HS-5 (cell line): ENCODE data around the gene CENPL.
"Not testable (repeated sequence)": the region's sequence is repeated elsewhere in the genome, so short reads cannot be mapped to it uniquely, and the experiment has no call there.

Experiments used
- DNase-seq: peaks from one replicate; pipeline ENCODE4 v3.0.0-alpha.2; 2012; ENCODE audit warnings: low read depth

The CENPL gene

GRCh38 chr1:173824315-173825081, at the start of gene CENPL, which contains the start of gene DARS2:
CENPL (minus strand) TSS chr1:173824883; CDS start chr1:173811299, 13,584 bp downstream.
DARS2 (plus strand) TSS chr1:173824673; CDS start chr1:173825230, 557 bp downstream.
- peak; percentile 94 for DNase-seq

- no peak for DNase-seq
Measured at GRCh38 chr1:173871500-173871899, 46.8 kb upstream of the CENPL start.

GRCh38 chr1:173871091-173871490, 46.4 kb upstream of the CENPL start:
- DNase-seq = no peak

GRCh38 chr1:173870252-173871075, 45.8 kb upstream of the CENPL start:
- DNase-seq = no peak

- DNase-seq = no peak
Measured at GRCh38 chr1:173869021-173869359, 44.3 kb upstream of the CENPL start.

GRCh38 chr1:173868266-173869020, 43.8 kb upstream of the CENPL start, which contains the start of gene ZBTB37:
ZBTB37 (plus strand) TSS chr1:173868380; CDS start chr1:173870226, 1,846 bp downstream.
- no peak for DNase-seq

GRCh38 chr1:173867753-173868265, 43.1 kb upstream of the CENPL start, which contains the start of gene GAS5:
GAS5 (minus strand) TSS chr1:173867989.
- DNase-seq = peak; percentile 97

- no peak for DNase-seq
Measured at GRCh38 chr1:173867141-173867752, 42.6 kb upstream of the CENPL start.

GRCh38 chr1:173866413-173867115, 41.9 kb upstream of the CENPL start:
- no peak for DNase-seq

- no peak for DNase-seq
Measured at GRCh38 chr1:173865468-173866164, 40.9 kb upstream of the CENPL start.

GRCh38 chr1:173864179-173864867, 39.6 kb upstream of the CENPL start:
- no peak for DNase-seq

- DNase-seq = no peak
Measured at GRCh38 chr1:173863224-173864161, 38.8 kb upstream of the CENPL start.

- no peak for DNase-seq
Measured at GRCh38 chr1:173862769-173863223, 38.1 kb upstream of the CENPL start.

GRCh38 chr1:173862146-173862768, 37.6 kb upstream of the CENPL start:
- DNase-seq = not testable (repeated sequence)

- DNase-seq = no peak
Measured at GRCh38 chr1:173861731-173862145, 37.1 kb upstream of the CENPL start.

- no peak for DNase-seq
Measured at GRCh38 chr1:173860065-173860464, 35.4 kb upstream of the CENPL start.

- DNase-seq = not testable (repeated sequence)
Measured at GRCh38 chr1:173859547-173859946, 34.9 kb upstream of the CENPL start.

GRCh38 chr1:173857363-173857917, 32.8 kb upstream of the CENPL start:
- no peak for DNase-seq
